ENCODE measurements around the gene CNTN3.

GRCh38 chr3:74651292-74651691 lies 36.8 kb upstream of the CNTN3 start:
- TF ChIP-seq GATA3 (IDR thresholded peaks at IDR 0.05; ENCODE audit: low read depth, low read length), result no peak
- no peak for TF ChIP-seq GATA2 (IDR thresholded peaks at IDR 0.05; ENCODE audit: low read depth, low read length)
